GM20431 (cell line): ENCODE measurements around the gene GOLGA6L2.
"Not testable (repeated sequence)": the region's sequence is repeated elsewhere in the genome, so short reads cannot be mapped to it uniquely, and the experiment has no call there.

Experiments used
- in situ Hi-C: fragments of 300-500 bp; cut with MseI, MboI; formaldehyde crosslinking; loops from one replicate; pipeline ENCODE4 v1.15.0; 2020; ENCODE audit warnings: low sequenced_read_pairs; ENCODE audit not compliant: unreplicated experiment

Gene GOLGA6L2

DNA sequence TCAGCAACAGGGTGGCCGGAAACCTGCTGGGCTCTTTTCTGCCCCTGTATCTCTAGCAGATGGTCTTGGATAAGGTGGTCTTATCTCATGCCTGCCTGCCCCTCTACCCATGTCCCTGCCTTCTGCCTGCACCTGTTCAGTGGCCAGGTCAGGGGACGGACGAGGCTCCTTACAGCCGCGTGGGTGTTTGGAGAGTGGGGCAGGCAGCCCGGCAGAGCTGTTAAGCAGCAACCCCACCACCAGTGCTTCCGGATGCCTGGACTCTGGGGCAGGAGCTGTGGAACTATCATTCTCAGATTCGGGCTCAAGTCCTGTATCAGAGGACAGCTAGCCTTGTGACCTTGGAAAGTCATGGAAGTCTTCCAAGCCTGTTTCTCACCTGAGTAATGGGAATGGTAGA, 21.7 kb downstream of the GOLGA6L2 start:
- in situ Hi-C loops: not testable (repeated sequence)

GRCh38 chr15:23424111-23424904, 22.7 kb downstream of the GOLGA6L2 start:
- in situ Hi-C loops: no loop called here

- in situ Hi-C loops: no loop called here
These were observed 23.9 kb downstream of the GOLGA6L2 start for GRCh38 chr15:23422946-23423708.

GRCh38 chr15:23422099-23422945, 24.7 kb downstream of the GOLGA6L2 start:
- in situ Hi-C loops: no loop called here

DNA sequence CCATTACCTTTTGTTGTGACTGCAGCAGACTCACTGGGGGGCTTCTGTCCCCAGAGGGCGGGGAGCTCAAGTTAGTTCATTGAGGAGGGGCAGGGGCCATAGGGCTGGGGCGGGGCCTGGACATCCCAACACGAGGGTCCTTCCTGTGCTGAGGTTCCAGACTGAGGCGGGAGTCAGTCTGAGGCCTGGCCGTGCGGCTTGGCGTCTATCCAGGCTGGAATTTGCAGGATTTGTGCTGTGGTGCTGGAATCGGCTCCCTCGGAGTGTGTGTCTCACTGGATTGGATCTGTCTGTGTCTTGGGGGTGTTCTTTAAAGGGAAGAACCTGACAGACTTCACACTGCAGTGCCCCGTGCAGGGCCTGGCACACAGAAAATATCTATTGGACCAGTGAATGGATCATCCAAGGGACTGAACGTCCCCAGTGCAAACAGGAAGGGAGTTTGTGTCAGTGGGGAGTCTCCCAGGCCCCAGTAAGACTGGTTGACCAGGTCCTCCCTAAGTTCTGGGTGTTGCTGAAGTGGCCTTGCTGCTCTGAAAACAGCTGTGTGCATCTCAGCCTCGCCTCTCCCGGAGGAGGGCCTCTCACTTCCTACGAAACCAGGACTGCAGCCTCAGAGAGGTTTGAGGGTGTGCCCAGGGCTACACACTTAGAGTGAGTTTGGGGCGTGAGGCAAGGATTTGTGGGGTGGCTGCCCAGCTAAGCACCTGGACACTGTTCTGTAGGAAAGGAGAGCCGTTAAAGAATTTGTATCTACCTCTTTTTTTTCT, 26.1 kb downstream of the GOLGA6L2 start:
- in situ Hi-C loops: no loop called here

DNA sequence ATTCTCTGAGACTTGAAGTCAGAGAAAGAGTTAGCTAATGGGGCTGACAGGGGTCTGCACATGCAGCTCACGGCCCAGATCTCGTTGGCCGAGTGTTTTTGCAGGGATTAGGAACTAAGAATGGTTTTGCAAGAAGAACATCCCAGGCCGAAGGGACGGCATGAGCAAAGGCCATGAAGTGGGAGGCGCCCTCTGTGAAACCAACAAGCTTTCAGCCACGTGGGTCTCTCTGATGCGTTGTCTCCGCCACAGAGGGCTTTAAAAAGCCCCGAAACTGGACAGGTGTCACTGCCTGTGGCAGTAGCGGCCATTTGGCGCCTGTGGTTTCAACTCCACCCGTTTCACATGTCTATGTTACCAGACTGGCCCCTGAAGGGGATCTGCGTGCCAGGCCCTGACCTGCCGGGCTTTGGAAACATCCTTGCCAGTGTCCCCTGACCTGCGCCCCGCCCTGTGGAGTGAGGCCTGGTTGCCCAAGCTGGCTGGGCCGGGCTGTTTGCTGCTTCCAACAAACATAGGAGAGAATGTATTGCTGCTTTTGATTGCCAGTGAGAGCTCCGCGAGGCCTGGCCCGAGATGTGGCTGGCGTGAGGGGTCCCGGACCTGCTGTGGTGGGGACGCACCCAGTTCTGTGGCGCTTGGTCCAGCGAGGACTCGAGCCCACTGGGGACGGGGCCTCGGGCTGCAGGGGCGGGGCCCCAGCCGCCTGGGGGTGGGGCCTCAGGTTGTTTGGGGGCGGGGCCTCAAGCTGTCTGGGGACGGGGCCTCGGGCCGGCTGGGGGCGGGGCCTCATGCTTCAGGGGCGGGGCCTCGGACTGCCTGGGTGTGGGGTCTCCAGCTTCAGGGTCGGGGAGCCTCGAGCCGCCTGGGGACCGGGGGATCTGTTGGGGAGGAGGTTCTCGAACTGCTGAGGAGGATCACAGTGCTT, 30.4 kb downstream of the GOLGA6L2 start:
- in situ Hi-C loops: no loop called here

DNA sequence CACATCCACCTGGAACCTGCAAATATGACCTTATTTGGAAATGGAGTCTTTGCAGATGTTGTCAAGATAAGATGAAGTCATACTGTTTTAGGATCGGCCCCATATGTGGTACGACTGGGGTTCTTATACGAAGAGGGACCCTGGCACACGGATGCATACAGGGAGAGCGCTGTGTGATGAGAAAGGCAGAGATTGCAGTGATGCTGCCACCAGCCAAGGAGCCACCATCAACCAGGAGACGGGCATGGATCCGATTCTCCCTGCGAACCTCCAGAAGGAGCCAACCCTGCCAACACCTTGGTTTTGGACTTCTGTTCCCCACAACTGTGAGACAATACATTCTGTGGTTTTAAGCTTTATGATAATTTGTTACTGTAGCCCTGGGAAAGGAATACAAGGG, 31.2 kb downstream of the GOLGA6L2 start:
- in situ Hi-C loops: not testable (repeated sequence)

DNA sequence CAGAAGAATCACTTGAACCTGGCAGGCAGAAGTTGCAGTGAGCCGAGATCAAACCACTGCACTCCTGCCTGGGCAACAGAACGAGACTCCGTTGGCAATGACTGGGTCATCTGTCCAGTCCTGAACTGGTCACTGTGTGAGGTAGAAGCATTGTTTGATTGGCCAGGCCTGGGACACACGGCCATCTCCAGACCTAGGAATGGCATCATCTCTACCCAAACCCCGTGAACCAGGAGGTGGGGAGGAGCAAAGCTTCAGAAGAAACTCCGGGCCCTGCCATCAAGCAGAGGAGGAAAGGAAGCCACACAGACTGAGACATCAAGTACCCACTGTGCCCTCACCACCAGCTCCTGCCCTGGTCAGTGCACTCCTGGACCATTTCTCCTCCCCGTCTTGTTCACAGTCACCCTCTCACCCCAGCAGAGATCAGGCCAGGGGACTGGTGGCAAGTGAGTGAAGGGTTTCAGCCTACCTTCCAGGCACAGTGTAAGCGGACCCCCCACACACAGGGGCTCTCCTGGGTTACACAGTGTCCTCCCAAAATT, 31.6 kb downstream of the GOLGA6L2 start:
- in situ Hi-C loops: no loop called here

DNA sequence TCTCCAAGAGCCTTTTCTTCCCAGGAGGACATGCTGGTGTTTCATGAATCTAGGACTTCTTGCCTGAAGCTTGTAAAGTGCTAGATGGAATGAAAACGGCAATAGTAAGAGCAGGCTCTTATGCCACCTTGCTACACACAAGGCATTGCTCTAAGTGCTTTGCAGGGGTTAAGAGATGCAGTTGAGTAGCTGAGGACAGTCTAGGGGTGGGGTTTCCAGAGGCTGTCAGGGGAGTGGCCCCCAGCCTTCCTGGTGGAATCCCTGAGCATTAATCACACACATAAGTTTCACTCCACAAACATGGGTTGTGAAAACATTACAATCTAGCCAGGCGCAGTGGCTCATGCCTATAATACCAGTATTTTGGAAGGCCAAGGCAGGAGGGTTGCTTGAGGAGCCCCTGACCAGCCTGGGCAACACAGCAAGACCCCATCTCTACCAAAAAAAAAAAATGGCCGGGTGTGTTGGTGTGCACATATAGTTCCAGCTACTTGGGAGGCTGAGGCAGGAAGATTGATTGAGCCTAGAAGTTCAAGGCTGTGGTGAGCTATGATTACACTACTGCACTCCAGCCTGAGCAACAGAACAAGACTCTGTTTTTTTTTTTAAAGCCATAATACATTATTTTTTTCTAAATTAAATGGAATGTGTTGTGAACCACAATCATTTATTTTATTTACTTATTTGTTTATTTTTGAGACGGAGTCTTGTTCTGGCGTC, 34.0 kb downstream of the GOLGA6L2 start:
- in situ Hi-C loops: not testable (repeated sequence)

GRCh38 chr15:23411841-23412240, 35.2 kb downstream of the GOLGA6L2 start:
- in situ Hi-C loops: no loop called here

- in situ Hi-C loops: no loop called here
These were observed 43.5 kb downstream of the GOLGA6L2 start for GRCh38 chr15:23403550-23403949.

DNA sequence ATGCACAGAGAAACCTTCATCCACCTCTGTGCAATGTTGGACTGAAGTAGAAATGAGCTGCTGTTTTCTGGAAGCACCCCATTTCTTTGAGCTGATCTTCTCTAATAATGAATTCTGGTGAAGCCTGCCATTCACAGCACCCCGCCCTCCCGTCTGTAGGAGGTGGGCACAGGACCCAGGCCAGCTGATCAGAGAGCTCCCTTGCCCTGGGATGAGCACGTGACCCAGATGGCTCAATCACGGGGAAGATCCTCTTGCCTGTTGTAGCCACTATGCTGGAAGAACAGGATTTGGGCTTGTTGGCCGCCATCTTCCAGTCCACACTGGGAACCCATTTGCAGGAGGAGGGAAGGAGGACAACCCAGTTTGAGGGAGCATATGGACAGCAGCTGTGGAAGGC, 44.5 kb downstream of the GOLGA6L2 start:
- in situ Hi-C loops: no loop called here

- in situ Hi-C loops: no loop called here
These were observed 44.9 kb downstream of the GOLGA6L2 start for GRCh38 chr15:23402140-23402539.

DNA sequence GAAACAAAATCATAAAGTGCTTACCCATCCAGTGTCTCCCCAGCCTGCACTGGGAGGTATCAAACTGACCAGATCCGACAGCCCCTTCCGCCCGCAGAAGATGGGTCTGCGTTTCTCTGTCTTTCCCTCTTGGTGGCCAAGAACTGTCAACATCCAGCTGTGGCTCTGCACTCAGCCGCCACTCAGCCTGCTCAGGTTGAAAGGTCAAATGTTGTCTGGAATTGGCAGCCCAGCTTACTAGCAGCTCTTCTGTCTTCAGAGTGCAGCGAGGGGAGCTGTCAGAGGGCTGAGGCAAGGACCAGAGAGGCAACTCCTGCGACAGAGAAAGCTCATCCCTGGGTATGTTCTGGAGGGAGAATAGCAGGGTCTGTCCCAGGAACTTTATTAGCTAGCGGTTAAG, 45.4 kb downstream of the GOLGA6L2 start:
- in situ Hi-C loops: no loop called here

DNA sequence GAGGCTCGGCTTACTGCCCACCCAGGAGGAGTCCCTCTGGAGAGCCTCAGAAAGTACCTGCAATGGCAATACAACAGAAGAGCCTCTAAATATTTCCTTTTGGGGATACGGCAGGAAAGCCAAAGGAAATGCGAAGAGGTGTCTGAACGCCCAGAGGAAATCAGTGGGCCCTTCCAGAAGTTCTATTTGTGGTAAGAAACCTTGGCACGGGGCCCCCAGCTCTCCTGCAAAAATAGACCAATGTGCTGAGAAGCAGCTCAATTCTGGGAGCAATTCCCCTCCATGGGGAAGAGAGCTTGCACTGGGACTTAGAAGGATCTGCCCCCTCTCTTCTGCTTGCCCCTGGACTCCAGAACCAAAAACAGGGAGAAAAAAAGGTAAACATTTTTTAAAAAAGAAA, 47.8 kb downstream of the GOLGA6L2 start:
- in situ Hi-C loops: not testable (repeated sequence)

GRCh38 chr15:23398357-23398756, 48.7 kb downstream of the GOLGA6L2 start:
- in situ Hi-C loops: not testable (repeated sequence)

GRCh38 chr15:23397779-23398178, 49.3 kb downstream of the GOLGA6L2 start:
- in situ Hi-C loops: no loop called here

GRCh38 chr15:23395832-23396231, 51.2 kb downstream of the GOLGA6L2 start:
- in situ Hi-C loops: no loop called here
